ENCODE results near the gene CCN5. TPM values are rescaled to one million over a fixed set of nuclear protein-coding genes. Genes with fewer than 3 reads are reported as not detected.
"Not testable (repeated sequence)": the region's sequence is repeated elsewhere in the genome, so short reads cannot be mapped to it uniquely, and the experiment has no call there.

The CCN5 gene
- total RNA-seq, 2 experiments from 2014 or later: not detected

DNA sequence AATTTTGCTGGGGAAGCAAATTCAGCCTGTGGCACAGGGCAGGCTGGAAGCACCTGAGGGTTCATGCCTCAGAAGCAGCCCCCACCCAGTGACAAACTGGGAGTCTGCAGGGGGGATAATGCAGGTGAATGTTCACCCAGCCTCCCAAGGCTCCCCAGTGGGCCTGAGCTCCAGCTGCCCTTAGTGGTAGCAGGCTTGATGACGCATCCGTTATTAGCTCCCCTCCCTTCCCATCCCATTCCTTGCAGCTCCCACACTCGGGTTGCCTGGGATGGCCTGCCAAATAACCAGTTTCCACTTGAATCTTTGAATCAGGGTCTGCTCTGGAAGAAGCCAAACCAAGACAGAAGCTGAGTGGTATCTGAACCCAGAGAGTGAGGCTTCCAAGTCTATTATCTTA lies 46.3 kb downstream of the CCN5 start:
- Histone ChIP-seq H2AFZ (ENCODE audit: low read length) (no peak overlapping the region), H3K9me2 (ENCODE audit: insufficient read depth, low read length) (no peaks in the 10 kb centered on the region), H3K9me3 (ENCODE audit: low read length) (no peaks in the 10 kb centered on the region), H3K36me3 (ENCODE audit: insufficient read depth, low read length) (no peaks in the 10 kb centered on the region), H3K79me2 (ENCODE audit: insufficient read depth, low read depth, low read length) (no peaks in the 10 kb centered on the region), H4K20me1 (ENCODE audit: insufficient read depth, low read length) (no peaks in the 10 kb centered on the region), H3K27ac (ENCODE audit: low read depth, low read length, poor library complexity, severe bottlenecking) (no peak overlapping the region), H3K4me3 (ENCODE audit: low read depth, low read length, poor library complexity, severe bottlenecking) (no peak overlapping the region), H3K4me1 (ENCODE audit: insufficient read depth, low read length, poor library complexity, severe bottlenecking) (no peaks in the 10 kb centered on the region), H3K4me2 (ENCODE audit: low read length) (no peak overlapping the region)
- ChIA-PET POLR2A (interaction anchor here (0.7 kb wide), 1 partner anchor 47 kb away, joined by 3 read pairs; no protein-coding TSS in a partner anchor), CTCF (ENCODE audit: unreplicated experiment) (no interaction called here)
- BruUV-seq (replicated peaks): no TSS peak
- TF ChIP-seq CTCF (conservative IDR thresholded peaks at IDR 0.05; ENCODE audit: low read length) (no peak), EZH2phosphoT487 (IDR thresholded peaks at IDR 0.05; ENCODE audit: borderline replicate concordance, low read depth, low read length) (no peak)
- intact Hi-C loops (cut with micrococcal nuclease; ENCODE audit: unreplicated experiment): no loop called here
- DNase-seq (ENCODE audit: low spot score): no peak

GRCh38 chr20:44762466-44763140 lies 47.4 kb downstream of the CCN5 start:
- Histone ChIP-seq H2AFZ (ENCODE audit: low read length) (no peak overlapping the region), H3K27ac (ENCODE audit: low read depth, low read length, poor library complexity, severe bottlenecking) (no peak overlapping the region), H3K36me3 (ENCODE audit: insufficient read depth, low read length) (no peaks in the 10 kb centered on the region), H3K4me3 (ENCODE audit: low read depth, low read length, poor library complexity, severe bottlenecking) (no peak overlapping the region), H3K9me3 (ENCODE audit: low read length) (no peaks in the 10 kb centered on the region), H4K20me1 (ENCODE audit: insufficient read depth, low read length) (no peaks in the 10 kb centered on the region), H3K4me1 (ENCODE audit: insufficient read depth, low read length, poor library complexity, severe bottlenecking) (no peaks in the 10 kb centered on the region), H3K79me2 (ENCODE audit: insufficient read depth, low read depth, low read length) (no peaks in the 10 kb centered on the region), H3K9me2 (ENCODE audit: insufficient read depth, low read length) (no peaks in the 10 kb centered on the region), H3K4me2 (ENCODE audit: low read length) (no peak overlapping the region)
- CTCF ChIA-PET (ENCODE audit: unreplicated experiment): no interaction called here
- POLR2A ChIA-PET: no interaction called here
- DNase-seq (ENCODE audit: low spot score): no peak
- intact Hi-C loops (cut with micrococcal nuclease; ENCODE audit: unreplicated experiment): no loop called here
- no TSS peak for BruUV-seq (replicated peaks)
- TF ChIP-seq EZH2phosphoT487 (IDR thresholded peaks at IDR 0.05; ENCODE audit: borderline replicate concordance, low read depth, low read length) (no peak), CTCF (conservative IDR thresholded peaks at IDR 0.05; ENCODE audit: low read length) (no peak)

GRCh38 chr20:44763798-44764197 lies 48.6 kb downstream of the CCN5 start:
- H3K79me2 ChIP-seq (ENCODE audit: insufficient read depth, low read depth, low read length); H3K4me1 ChIP-seq (ENCODE audit: insufficient read depth, low read length, poor library complexity, severe bottlenecking); H3K4me2 ChIP-seq (ENCODE audit: low read length); H3K4me3 ChIP-seq (ENCODE audit: low read depth, low read length, poor library complexity, severe bottlenecking); H3K9me2 ChIP-seq (ENCODE audit: insufficient read depth, low read length); H4K20me1 ChIP-seq (ENCODE audit: insufficient read depth, low read length); POLR2A ChIA-PET; H3K9me3 ChIP-seq (ENCODE audit: low read length); H3K36me3 ChIP-seq (ENCODE audit: insufficient read depth, low read length); H3K27ac ChIP-seq (ENCODE audit: low read depth, low read length, poor library complexity, severe bottlenecking); CTCF ChIA-PET (ENCODE audit: unreplicated experiment); DNase-seq (ENCODE audit: low spot score); BruUV-seq (replicated peaks); intact Hi-C loops (cut with micrococcal nuclease; ENCODE audit: unreplicated experiment); H2AFZ ChIP-seq (ENCODE audit: low read length): not testable (repeated sequence)
